Tibial nerve (tissue), 4 donors: ENCODE results near the gene STIM1. TPM values are rescaled to one million over a fixed set of nuclear protein-coding genes. Genes with fewer than 3 reads are reported as not detected.

Source experiments
- DNase-seq, 2 donors: peaks; one replicate each; pipeline ENCODE4 v3.0.0-alpha.2; 2019; ENCODE audit warnings: low spot score in 2 of 2
- H3K27ac ChIP-seq, 4 donors: fragments of 200-600 bp; sonication (generic) in 3 of 4; one replicate each; pipeline ENCODE4 v1.5.1; 2017 to 2019; ENCODE audit warnings: mild to moderate bottlenecking in 1 of 4
- H3K27me3 ChIP-seq, 2 donors: fragments of 200-600 bp; sonication (generic) in 1 of 2; one replicate each; pipeline versions ENCODE4 v1.5.1 to v1.6.0; 2017 to 2019
- H3K36me3 ChIP-seq, 3 donors: fragments of 200-600 bp; sonication (generic); one replicate each; pipeline ENCODE4 v1.5.1; 2018 to 2019
- H3K4me1 ChIP-seq, 4 donors: fragments of 200-600 bp; sonication (generic) in 3 of 4; one replicate each; pipeline ENCODE4 v1.5.1; 2017 to 2019
- H3K4me3 ChIP-seq, 4 donors: fragments of 200-600 bp; sonication (generic) in 3 of 4; one replicate each; pipeline ENCODE4 v1.5.1; 2017 to 2019; ENCODE audit warnings: mild to moderate bottlenecking in 1 of 4, moderate library complexity in 1 of 4
- H3K9me3 ChIP-seq, 4 donors: fragments of 200-600 bp; sonication (generic) in 3 of 4; one replicate each; pipeline ENCODE4 v1.5.1; 2017 to 2019
- EP300 ChIP-seq, 2 donors: sonication (generic); formaldehyde crosslinking; IDR thresholded peaks; one replicate each; pipeline ENCODE4 v1.6.1; 2017; ENCODE audit warnings: antibody characterized with exemption in 2 of 2, mild to moderate bottlenecking in 1 of 2
- POLR2A ChIP-seq, 2 donors: fragments of 450-650 bp; IDR thresholded peaks; one replicate each; pipeline ENCODE4 v1.6.1; 2017; ENCODE audit warnings: antibody characterized with exemption in 2 of 2, mild to moderate bottlenecking in 2 of 2, moderate library complexity in 2 of 2
- WGBS, 2 donors: methylation state at CpG; one replicate each; pipeline ENCODE4 v1.1.5; 2018; 5-methylcytosine and 5-hydroxymethylcytosine counted together
- total RNA-seq, 4 donors: library from RNA; depleted of rRNA; stranded (reverse); fragments of >200 nt; gene quantifications; one replicate each; pipeline ENCODE4 v1.1.0, GENCODE V29; 2016
- TF ChIP-seq, protein P1 (sequence below), 5 experiments: fragments of 200-600 bp in 3 of 5; fragments of 450-650 bp in 2 of 5; sonication (generic) in 3 of 5; IDR thresholded peaks; one replicate each; pipeline ENCODE4 v1.5.1; 2016 to 2019; ENCODE audit warnings: antibody characterized with exemption in 5 of 5, mild to moderate bottlenecking in 3 of 5, moderate library complexity in 2 of 5

Gene STIM1
- total RNA-seq, 4 donors from 2014 or later: 51.3 to 70.1 (median 59.8) TPM

DNA sequence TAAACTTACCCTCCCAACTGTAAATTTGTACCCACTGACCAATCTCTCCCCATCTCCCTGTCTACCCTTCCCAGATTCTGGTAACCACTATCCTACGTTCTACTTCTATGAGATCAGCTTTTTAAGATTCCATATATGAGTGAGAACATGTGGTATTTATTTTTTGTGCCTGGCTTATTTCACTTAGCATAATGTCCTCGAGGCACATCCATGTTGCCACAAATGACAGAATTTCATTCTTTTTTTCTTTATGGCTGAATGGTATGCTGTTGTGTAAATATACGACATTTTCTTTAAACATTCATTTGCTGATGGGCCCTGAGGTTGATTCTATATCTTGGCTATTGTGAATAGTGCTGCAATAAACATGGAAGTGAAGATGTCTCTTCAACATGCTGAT is 164.4 kb downstream of the STIM1 start:
- H3K4me1 ChIP-seq: peaks cover 0 to 4% (median 1%) of the 10 kb centered on the region in 4 donors
- H3K36me3 ChIP-seq: no peaks in the 10 kb centered on the region
- H3K9me3 ChIP-seq: no peaks in the 10 kb centered on the region
- no peak for DNase-seq
- WGBS, 2 donors: 77 to 84% methylated on average over 3 of the region's 3 CpGs
- no peak overlapping the region for H3K27ac ChIP-seq
- no peaks in the 10 kb centered on the region for H3K27me3 ChIP-seq
- TF ChIP-seq POLR2A (IDR thresholded peaks at IDR 0.05) (no peak), EP300 (IDR thresholded peaks at IDR 0.05) (no peak)
- TF ChIP-seq, protein P1, sequence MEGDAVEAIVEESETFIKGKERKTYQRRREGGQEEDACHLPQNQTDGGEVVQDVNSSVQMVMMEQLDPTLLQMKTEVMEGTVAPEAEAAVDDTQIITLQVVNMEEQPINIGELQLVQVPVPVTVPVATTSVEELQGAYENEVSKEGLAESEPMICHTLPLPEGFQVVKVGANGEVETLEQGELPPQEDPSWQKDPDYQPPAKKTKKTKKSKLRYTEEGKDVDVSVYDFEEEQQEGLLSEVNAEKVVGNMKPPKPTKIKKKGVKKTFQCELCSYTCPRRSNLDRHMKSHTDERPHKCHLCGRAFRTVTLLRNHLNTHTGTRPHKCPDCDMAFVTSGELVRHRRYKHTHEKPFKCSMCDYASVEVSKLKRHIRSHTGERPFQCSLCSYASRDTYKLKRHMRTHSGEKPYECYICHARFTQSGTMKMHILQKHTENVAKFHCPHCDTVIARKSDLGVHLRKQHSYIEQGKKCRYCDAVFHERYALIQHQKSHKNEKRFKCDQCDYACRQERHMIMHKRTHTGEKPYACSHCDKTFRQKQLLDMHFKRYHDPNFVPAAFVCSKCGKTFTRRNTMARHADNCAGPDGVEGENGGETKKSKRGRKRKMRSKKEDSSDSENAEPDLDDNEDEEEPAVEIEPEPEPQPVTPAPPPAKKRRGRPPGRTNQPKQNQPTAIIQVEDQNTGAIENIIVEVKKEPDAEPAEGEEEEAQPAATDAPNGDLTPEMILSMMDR (IDR thresholded peaks at IDR 0.05): no peak
- H3K4me3 ChIP-seq: no peak overlapping the region

GRCh38 chr11:4022669-4023068 is 167.2 kb downstream of the STIM1 start:
- Histone ChIP-seq H3K27me3 (no peaks in the 10 kb centered on the region), H3K4me3 (no peak overlapping the region), H3K4me1 (peaks cover 0 to 26% (median 14%) of the 10 kb centered on the region in 4 donors), H3K9me3 (no peaks in the 10 kb centered on the region), H3K36me3 (no peaks in the 10 kb centered on the region), H3K27ac (no peak overlapping the region)
- DNase-seq: no peak
- WGBS, 2 donors: 96 to 97% methylated on average over 5 of the region's 5 CpGs
- TF ChIP-seq, protein P1 (IDR thresholded peaks at IDR 0.05): no peak
- TF ChIP-seq EP300 (IDR thresholded peaks at IDR 0.05) (no peak), POLR2A (IDR thresholded peaks at IDR 0.05) (no peak)

- H3K4me3 ChIP-seq: no peak overlapping the region
- no peaks in the 10 kb centered on the region for H3K36me3 ChIP-seq
- peak overlapping the region in 3 of 4 donors; percentile 52 to 84 (median 66) for H3K27ac ChIP-seq
- no peaks in the 10 kb centered on the region for H3K9me3 ChIP-seq
- TF ChIP-seq, protein P1 (IDR thresholded peaks at IDR 0.05): no peak
- peaks cover 0 to 30% (median 15%) of the 10 kb centered on the region in 4 donors for H3K4me1 ChIP-seq
- H3K27me3 ChIP-seq: no peaks in the 10 kb centered on the region
- DNase-seq: no peak
- WGBS, 2 donors: 31 to 38% methylated on average over 3 of the region's 3 CpGs
Observed at GRCh38 chr11:4025248-4025966, 169.9 kb downstream of the STIM1 start.

DNA sequence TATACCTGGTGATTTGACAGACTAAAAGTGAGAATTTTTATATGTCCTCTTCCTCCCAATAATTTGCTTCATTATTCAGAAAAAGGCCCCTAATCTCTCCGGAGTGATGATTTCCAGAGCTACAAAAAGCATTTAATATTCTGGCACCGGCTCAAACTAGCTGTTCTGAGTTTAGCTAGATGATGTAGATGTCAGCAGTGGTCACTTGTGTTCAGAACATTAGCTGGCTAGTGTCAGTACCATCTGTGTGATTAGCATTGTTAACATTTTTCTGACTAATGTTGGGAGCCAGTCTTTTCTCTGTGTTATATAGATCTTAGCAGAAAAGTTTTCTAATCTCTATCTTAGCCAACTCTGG is 170.5 kb downstream of the STIM1 start:
- DNase-seq: no peak
- no peak for TF ChIP-seq EP300 (IDR thresholded peaks at IDR 0.05)
- no peak for TF ChIP-seq POLR2A (IDR thresholded peaks at IDR 0.05)
- TF ChIP-seq, protein P1 (IDR thresholded peaks at IDR 0.05): no peak
- Histone ChIP-seq H3K9me3 (no peaks in the 10 kb centered on the region), H3K27me3 (no peaks in the 10 kb centered on the region), H3K4me3 (no peak overlapping the region), H3K4me1 (peaks cover 0 to 30% (median 15%) of the 10 kb centered on the region in 4 donors), H3K27ac (peak overlapping the region in 3 of 4 donors; percentile 52 to 84 (median 66)), H3K36me3 (no peaks in the 10 kb centered on the region)
- 17 to 19% methylated on average over 2 of the region's 2 CpGs for WGBS, 2 donors

GRCh38 chr11:4026389-4026788 is 170.9 kb downstream of the STIM1 start:
- peak overlapping the region in 2 of 4 donors; percentile 66 to 84 for H3K27ac ChIP-seq
- no peaks in the 10 kb centered on the region for H3K36me3 ChIP-seq
- no peaks in the 10 kb centered on the region for H3K27me3 ChIP-seq
- no peaks in the 10 kb centered on the region for H3K9me3 ChIP-seq
- no peak overlapping the region for H3K4me3 ChIP-seq
- WGBS, 2 donors: 86 to 90% methylated on average over 1 of the region's 1 CpG
- TF ChIP-seq, protein P1 (IDR thresholded peaks at IDR 0.05): no peak
- no peak for TF ChIP-seq EP300 (IDR thresholded peaks at IDR 0.05)
- peaks cover 0 to 30% (median 15%) of the 10 kb centered on the region in 4 donors for H3K4me1 ChIP-seq
- no peak for DNase-seq
